ENCODE results near the gene TH.

The TH gene

GRCh38 chr11:2177076-2177475 is 5.5 kb upstream of the TH start:
- DNase-seq = no peak

- no peak for DNase-seq
Observed at GRCh38 chr11:2176389-2176900, 4.8 kb upstream of the TH start.

GRCh38 chr11:2175659-2176058 is 4.0 kb upstream of the TH start:
- DNase-seq = no peak

GRCh38 chr11:2174361-2174760 is 2.7 kb upstream of the TH start:
- DNase-seq = no peak

- DNase-seq = no peak
Observed at GRCh38 chr11:2173761-2174160, 2.1 kb upstream of the TH start.

GRCh38 chr11:2173150-2173693 is 1.6 kb upstream of the TH start:
- no peak for DNase-seq

GRCh38 chr11:2172676-2173075 is 1.1 kb upstream of the TH start:
- DNase-seq = no peak

GRCh38 chr11:2169626-2170570 is 1.7 kb downstream of the TH start:
- no peak for DNase-seq

- no peak for DNase-seq
Observed at GRCh38 chr11:2169005-2169378, 2.6 kb downstream of the TH start.

- DNase-seq = no peak
Observed at GRCh38 chr11:2168286-2169004, 3.2 kb downstream of the TH start.

GRCh38 chr11:2167141-2168045 is 4.2 kb downstream of the TH start:
- DNase-seq = no peak

GRCh38 chr11:2166091-2166851 is 5.3 kb downstream of the TH start:
- no peak for DNase-seq

- DNase-seq = no peak
Observed at GRCh38 chr11:2165571-2165970, 6.0 kb downstream of the TH start.

- no peak for DNase-seq
Observed at GRCh38 chr11:2164861-2165555, 6.6 kb downstream of the TH start.

- no peak for DNase-seq
Observed at GRCh38 chr11:2164081-2164480, 7.5 kb downstream of the TH start.

- DNase-seq = no peak
Observed at GRCh38 chr11:2163428-2163978, 8.1 kb downstream of the TH start.

GRCh38 chr11:2160736-2161259 is 10.8 kb downstream of the TH start, which contains the start of gene INS:
Gene INS, minus strand, starts transcription at chr11:2161209. Its CDS starts 238 bp downstream, at chr11:2160971.
- no peak for DNase-seq

- no peak for DNase-seq
Observed at GRCh38 chr11:2159536-2160413, 11.8 kb downstream of the TH start.

GRCh38 chr11:2158966-2159365 is 12.6 kb downstream of the TH start:
- DNase-seq = no peak

Measured in NCI-H510A treated with DMSO at 0.1 percent for 48 hours (cell line).